OCI-LY3 (cell line): ENCODE measurements around the gene APAF1.

Experiments used
- EZH2phosphoT487 ChIP-seq: fragments of 200-600 bp; shearing (Covaris generic); IDR thresholded peaks from 2 replicates; pipeline ENCODE4 v1.6.1; 2018; ENCODE audit warnings: antibody characterized with exemption, mixed run types, low read depth
- TF ChIP-seq, protein P1 (sequence below): fragments of 200-600, 300-600 bp; sonication (generic); IDR thresholded peaks from 2 replicates; pipeline ENCODE4 v1.5.1; 2014; ENCODE audit warnings: antibody characterized with exemption, low read length, low read depth

DNA sequence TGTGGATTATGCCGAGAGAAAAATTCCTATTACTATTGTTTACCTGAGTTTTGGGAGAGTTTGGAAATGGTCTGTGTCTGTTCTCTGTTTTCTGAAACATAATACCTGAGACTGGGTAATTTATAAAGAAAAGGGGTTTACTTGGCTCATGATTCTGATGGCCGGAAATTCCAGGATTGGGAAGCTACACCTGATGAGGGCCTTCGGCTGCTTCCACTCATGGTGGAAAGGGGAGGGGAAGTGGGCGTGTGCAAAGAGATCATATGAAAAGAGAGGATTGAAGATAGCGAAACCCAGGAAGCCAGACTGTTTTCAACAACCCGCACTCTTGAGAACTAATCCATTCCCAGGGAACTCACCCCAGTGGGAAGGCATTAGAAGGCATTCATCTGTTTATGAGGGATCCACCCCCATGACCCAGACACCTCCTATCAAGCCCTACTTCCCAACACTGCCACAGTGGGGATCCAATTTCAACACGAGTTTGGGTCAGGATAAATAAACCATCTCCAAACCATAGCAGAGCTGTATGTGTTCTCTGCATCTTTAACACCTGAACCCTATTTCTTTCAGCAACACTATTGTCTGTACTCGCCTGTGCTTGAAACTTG lies 51.1 kb downstream of the APAF1 start:
- TF ChIP-seq, protein P1, sequence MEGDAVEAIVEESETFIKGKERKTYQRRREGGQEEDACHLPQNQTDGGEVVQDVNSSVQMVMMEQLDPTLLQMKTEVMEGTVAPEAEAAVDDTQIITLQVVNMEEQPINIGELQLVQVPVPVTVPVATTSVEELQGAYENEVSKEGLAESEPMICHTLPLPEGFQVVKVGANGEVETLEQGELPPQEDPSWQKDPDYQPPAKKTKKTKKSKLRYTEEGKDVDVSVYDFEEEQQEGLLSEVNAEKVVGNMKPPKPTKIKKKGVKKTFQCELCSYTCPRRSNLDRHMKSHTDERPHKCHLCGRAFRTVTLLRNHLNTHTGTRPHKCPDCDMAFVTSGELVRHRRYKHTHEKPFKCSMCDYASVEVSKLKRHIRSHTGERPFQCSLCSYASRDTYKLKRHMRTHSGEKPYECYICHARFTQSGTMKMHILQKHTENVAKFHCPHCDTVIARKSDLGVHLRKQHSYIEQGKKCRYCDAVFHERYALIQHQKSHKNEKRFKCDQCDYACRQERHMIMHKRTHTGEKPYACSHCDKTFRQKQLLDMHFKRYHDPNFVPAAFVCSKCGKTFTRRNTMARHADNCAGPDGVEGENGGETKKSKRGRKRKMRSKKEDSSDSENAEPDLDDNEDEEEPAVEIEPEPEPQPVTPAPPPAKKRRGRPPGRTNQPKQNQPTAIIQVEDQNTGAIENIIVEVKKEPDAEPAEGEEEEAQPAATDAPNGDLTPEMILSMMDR, result no peak
- TF ChIP-seq EZH2phosphoT487, result no peak
